Muscle of arm (tissue), 12 donors: ENCODE measurements around the gene MPP2. TPM values are rescaled to one million over a fixed set of nuclear protein-coding genes. Genes with fewer than 3 reads are reported as not detected.

Experiments used
- DNase-seq: peaks from one replicate; pipeline ENCODE4 v3.0.0-alpha.2; 2013
- polyA plus RNA-seq, 12 donors: library from polyadenylated mRNA; unstranded; fragments of 120-200 nt; gene quantifications; one replicate each; pipeline ENCODE4 v1.2.1, GENCODE V29; 2013; ENCODE audit not compliant: insufficient read length in 12 of 12

MPP2 gene
- polyA plus RNA-seq, 12 donors = 1.8 to 5.1 (median 3.3) TPM; not detected in 1

DNA sequence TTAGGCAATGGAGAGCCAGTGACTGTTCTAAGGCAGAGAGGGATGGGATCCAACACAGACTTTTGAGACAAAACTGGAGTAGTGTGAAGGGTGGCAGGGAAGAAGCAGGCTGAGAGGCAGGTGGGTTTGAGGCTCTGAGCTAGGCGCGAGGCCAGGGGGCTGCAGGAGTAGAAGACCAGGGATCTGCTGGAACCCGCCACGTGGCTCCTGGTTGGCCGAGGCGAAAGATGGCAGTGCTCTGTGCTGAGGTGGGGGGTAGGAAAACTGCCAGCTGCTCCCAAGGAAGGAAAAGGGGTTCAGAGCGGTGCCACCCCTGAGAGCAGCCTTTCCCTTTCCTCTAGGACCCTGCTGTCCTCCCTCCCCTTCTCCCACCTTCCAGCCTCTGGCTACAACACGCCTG lies 54.8 kb downstream of the MPP2 start:
- no peak for DNase-seq

DNA sequence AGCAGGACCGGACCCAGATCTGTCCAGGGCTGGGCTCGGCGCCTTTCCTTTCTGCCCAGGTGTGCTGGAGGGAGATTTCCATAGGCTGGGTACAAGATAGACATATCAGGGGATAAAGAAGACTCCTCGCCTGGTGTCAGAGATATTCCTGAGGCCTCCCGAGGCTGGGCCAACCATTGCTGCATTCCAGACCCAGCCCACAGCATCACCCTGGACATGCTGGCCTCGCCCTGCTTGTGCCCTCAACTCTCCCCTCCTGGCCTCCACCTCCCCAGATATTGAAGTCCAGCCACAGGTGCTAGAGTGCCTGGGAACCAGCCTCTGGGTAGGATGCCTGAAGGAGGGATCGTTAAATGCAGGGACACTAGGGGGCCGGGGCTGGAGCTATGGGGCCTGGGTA lies 58.2 kb downstream of the MPP2 start:
- DNase-seq = no peak

DNA sequence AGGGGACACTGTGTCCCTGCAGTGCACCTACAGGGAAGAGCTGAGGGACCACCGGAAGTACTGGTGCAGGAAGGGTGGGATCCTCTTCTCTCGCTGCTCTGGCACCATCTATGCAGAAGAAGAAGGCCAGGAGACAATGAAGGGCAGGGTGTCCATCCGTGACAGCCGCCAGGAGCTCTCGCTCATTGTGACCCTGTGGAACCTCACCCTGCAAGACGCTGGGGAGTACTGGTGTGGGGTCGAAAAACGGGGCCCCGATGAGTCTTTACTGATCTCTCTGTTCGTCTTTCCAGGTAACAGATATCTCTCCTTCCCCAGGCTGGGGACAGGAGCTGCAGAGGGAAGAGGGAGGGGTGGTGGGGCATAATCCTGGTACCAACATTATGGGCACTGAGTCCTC lies 58.7 kb downstream of the MPP2 start:
- no peak for DNase-seq

DNA sequence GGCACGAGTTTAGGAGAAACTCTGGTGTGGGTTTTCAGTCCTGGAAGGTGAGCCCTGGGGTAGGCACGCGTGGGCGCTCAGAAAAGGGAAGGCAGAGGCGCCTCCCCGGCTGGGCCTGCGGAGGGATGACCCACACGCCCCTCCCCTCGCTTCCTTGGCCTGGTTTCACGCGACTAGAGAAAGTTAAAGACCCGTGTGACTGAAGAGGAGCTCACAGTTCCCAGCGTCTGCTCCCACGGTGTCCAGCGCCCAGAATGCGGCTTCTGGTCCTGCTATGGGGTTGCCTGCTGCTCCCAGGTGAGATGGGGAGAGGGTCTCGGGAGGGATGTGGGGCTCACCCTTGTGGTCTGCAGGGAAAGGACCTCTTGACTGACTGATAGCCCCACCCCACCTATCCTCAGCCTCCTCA lies 60.4 kb downstream of the MPP2 start, which contains the start of gene CD300LG:
CD300LG (plus strand) TSS at position 214 of the 409 bp plus-strand sequence; CDS start at position 255, 41 bp downstream.
- DNase-seq = no peak

DNA sequence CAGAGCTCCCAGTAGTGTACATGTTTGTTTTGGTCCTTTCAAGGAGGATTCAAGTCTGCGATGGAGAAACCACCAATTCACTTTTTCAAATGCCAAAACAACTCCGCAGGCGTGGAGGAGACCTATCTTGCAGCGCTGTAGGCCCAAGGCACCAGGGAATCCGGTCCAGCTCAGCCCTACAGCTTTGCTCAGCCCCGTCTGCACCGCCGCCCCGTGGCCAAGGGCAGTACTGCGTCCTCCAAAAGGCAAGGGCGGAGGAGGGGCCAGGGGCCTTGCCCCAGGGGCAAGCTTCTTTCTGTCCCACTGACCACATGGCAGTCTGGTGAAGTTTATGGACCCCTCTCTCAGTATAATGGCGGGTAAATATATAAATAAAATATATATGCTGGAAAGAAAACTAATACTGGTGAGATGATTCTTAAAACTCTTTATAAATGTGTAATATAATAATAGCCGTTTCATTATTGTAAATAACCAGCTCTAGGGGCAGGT lies 61.1 kb downstream of the MPP2 start:
- DNase-seq = peak; percentile 71

DNA sequence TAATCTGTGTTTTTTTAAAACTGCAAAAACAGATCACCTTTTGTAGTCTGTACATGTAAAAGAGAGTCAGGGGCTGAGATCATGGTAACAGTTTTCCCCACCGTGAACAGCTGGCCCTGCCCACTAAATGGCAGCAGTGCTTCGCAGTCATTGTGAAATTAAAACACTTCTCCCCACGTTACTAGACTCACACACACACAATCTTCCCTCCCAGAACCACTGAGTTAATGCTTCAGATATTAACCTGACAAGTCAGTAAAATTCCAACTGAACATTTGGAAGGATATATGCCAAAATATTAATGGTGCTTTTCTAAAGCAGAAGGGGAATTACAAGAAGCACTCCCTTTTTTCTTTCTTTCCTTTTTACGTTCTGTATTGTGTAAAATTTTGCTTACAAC lies 61.6 kb downstream of the MPP2 start:
- DNase-seq = no peak

DNA sequence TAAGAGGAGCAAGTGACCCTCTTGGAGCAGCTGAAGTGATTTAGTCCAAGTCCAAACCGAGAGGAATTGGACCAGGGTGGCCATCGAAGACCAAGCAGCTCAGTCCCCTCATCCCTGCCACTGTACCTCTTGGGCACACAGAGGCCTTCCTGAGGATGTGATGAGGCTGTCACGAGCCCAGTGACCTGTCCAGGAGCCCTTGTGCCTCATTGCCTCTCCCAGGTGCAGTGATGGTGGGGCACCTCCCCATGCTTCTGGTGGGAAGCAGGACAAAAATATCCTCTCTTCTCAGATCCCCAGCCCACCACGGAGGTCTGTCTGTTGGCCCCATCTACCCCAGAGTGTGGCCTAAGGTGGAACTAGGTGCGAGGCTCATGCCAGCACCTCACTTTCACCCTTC lies 63.1 kb downstream of the MPP2 start:
- no peak for DNase-seq

DNA sequence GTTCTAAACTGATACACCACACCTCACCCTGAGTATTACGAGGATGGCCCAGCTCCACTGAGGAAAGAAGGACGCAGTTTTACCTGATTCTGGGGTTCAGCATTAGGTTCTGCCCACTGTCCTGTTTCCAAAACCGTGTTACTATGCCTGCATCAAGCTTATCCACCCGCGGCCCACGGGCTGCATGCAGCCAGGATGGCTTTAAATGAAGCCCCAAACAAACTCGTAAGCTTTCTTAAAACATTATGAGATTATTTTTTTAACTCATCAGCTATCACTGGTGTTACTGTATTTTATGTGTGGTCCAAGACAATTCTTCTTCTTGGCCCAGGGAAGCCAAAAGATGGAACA lies 64.4 kb downstream of the MPP2 start:
- DNase-seq = no peak

DNA sequence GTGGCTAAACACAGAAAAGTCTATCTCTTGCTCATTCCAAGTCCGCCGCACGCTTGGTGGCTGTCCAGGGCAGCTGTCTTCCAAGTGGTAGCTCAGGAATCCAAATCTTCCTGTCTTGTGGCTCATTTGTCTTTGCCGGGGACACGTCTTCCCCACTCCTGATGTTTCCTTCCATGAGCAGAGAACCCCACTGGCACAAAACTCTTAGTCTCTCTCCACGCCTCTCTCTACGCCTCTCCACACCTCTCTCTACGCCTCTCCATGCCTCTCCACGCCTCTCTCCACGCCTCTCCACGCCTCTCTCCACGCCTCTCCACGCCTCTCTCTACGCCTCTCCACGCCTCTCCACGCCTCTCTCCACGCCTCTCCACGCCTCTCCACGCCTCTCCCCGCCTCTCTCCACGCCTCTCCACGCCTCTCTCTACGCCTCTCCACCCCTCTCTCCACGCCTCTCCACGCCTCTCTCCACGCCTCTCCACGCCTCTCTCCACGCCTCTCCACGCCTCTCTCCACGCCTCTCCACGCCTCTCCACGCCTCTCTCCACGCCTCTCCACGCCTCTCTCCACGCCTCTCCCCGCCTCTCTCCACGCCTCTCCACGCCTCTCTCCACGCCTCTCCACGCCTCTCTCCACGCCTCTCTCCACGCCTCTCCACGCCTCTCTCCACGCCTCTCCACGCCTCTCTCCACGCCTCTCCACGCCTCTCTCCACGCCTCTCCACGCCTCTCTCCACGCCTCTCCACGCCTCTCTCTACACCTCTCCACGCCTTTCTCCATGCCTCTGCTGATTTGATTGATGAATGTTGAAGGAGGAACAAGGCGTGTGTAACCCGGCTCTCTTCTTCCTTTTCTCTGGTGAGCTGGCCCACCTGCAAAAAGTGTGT lies 65.0 kb downstream of the MPP2 start:
- DNase-seq = peak; percentile 61

DNA sequence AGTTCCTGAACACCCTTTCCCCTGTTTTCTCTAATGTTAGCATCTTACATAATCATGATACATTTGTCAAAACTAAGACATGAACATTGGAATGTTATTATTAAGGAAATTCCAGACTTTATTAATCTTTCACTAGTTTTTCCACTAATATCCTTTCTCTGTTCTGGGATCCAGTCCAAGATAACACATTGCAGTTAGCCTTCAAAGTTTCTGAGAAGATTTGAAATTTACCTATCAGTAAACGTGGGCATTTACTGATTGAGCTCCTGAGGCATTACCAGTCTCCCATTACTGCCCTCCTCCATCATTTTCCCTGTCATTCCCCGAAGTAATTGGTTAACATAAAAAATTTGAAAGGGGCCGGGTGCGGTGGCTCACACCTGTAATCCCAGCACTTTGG lies 66.1 kb downstream of the MPP2 start:
- DNase-seq = no peak

DNA sequence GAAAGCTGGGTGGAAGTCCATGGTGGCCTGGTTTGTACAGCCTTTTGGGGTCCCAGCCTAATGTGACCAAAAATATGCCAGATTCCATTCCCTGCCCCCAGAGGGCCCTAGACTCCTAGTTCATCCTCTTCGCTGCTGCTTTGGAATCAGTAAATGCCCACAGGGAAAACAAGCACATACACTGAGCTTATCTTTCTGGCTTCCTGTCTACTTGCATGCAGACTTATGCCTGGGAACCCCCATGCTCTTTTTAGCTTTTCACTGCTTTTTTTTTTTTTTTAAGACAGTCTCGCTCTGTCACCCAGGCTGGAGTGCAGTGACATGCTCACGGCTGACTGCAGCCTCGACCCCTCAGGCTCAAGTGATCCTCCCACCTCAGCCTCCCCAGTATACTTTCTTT lies 66.5 kb downstream of the MPP2 start:
- DNase-seq = no peak

DNA sequence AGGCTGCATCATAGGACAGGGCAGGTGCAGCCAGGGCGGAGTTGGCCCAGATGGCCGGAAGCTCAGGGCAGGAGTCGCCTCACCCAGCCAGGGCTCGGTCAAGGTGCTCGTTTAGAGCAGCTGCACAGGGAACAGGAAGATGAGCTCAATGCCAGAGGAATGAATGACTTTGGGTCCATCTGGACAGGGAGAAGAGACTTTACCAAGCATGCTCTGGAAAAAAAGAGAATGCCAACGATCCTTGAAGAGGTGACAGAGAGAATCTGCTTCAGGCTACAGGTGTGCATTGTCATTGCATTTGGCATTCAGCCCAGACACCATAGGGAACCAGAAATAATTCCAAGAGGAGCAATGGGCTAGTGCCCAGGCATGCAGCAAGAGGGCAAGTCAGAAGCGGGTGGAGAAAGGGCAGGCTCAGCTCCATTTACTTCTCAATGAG lies 67.6 kb downstream of the MPP2 start:
- DNase-seq = no peak

DNA sequence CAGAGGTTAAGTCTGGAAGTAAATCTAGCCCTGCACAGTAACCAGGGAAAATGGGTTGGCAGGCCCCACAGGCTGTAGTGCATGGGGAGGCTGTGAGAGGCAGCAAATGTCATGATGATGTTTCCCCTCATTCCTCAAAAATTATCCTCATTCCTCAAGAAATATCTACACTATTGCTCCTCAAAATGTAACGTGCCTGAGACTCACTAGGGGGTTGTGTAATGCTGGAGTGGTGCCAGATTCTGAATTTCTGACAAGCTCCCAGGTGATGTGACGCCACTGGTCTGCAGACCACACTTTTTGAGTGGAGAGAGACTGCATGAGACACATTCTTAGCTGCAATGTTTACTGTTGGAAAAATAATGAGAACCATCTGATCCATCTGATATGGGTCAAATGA lies 73.2 kb downstream of the MPP2 start:
- DNase-seq = no peak

DNA sequence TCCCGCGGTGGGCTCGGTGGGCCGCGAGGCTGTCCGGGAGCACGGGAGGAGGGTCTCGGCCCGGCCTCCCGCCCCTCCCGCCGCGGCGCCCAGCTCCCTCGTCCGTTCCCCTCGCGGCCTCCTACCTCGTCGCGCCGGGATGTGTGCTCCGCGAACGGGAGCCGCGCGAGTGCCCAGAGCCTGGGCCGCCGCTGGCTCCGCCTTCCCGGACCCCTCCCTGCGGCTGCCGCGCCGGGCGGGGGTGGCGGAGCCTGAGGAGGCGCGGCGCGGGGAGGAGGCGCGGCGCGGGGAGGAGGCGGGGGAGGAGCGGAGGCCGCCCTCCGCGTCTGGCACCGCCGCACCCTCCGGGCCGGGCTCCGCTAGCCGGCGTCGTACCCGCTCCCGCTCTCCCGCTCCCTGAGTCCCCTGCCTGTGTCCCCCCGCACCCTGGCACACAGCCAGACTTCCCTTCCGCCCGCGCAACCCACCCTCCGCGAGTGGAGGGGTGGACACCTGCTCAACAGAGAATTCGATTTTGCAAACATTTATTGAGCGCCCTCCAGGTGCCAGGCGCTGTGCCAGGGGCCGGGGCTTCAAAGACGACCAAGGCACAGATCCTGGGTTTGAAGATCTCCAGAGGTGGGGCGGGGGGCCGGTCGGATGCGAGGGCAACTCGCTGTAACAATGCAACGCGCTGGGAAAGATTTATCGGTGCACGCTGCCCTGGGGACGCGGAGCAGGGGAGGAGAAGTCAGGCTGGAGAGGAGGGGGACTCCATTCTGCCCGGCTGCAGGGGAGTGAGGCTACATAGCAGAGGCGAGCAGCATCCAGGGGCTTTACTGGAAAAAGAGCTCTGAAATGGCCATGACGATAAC lies 74.1 kb downstream of the MPP2 start, which contains the start of gene MPP3:
MPP3 (minus strand) TSS at position 171 of the 854 bp plus-strand sequence. CDS start 1,240 bp downstream, outside the sequence.
- DNase-seq = peak; percentile 42

DNA sequence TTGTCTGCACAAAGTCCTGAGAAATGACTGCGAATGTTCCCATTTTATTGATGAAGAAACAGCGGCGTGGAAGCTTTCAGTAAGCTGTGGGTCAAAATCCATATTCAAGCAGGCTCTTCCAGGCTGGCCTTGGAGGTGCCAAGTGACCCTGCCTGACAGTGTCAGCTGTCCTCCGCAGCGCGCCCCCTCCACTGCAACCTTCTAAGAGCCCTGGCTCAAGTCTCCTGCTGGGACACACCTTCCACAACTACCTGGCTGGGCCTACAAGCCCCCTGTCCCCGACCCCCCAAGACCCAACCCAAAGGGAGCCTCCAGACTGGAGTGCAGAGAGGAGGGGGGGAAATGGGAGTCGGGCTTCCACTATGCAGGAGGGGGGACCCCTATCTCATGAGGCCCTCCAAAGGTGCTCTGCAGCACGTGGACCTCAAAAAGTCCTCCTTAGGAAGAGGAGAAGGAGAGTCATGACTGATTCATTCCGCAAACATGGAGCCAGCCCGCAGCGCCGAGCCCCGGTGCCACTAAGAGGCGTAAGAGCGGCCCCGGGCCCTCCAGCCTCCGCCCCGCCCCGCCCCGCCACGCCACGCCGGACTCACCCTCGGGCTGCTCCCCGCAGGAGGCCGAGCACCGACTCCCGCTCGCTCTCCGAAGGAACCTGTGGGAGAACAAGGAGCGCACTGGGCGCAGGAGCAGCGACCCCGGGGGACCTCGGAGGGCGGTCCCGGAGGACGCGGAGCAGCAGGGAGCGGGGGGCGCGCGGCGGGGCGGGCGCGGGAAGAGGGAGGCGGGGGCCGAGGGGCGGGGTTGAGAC lies 75.0 kb downstream of the MPP2 start:
- DNase-seq = no peak

DNA sequence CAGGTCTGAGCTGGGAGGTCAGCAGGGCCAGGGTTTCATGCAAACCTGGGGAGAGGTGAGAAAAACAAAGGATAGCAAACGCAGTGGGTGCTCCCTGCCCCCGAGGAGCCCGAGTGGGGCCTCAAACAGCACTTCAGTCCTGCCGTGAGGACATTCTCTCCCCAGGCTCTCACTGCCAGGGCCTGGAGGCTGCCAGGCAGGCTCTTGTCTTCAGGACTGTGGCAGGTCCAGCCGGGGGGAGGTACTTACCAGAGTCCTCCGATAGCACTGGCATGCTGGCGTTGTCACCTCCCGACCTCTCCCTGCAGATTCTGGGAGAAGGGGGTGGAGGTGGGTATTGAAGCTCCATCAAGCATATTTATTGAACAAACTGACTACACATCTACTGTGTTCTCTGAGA lies 75.7 kb downstream of the MPP2 start:
- DNase-seq = no peak

DNA sequence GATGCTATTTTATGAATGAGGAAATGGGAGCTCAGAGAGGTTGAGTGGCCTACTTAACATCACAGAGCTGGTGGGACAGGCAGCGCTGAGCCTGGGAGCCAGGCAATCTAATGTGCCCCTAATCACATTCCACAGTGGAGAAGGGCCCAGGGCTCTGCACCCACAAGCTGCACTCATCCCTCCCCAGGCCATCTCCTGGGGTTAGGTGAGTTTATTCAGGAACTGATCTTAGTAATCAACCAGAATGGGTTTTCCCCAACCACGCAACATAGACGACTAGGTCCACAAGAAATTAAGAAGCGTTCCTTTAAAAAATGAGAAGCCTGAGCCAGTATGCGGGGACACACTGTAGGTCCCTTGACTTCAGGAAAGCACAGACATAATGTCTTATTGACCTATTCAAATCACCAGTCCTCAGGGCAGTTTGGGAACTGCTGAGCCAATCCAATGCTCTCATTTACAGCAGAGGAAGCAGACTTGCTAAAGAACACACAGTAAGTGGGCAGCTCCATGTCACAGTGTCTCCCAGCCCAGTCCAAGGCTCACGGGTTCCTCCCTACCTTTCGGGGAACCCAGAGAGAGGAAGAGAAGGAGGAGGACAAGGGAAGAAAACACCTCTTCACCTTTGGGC lies 76.7 kb downstream of the MPP2 start:
- DNase-seq = no peak

DNA sequence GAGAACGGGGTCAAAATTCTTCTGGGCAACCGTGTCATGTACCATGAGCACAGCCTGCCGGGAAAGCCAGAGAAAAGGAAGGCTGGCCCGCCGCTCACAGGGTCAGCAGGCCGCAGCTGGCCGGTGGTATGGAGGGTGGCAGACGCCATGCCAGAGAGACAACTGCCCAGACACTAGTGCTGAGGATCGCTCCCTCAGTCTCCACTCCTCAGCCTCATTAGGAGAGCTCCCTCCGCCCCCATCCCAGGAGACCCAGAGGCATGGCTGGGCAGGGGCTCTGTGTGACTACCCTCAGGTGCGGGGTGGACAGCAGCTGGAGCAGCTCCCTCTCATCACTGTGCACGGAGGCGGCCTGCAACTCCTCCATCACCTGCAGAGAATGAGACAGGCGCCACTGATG lies 77.6 kb downstream of the MPP2 start:
- DNase-seq = no peak

DNA sequence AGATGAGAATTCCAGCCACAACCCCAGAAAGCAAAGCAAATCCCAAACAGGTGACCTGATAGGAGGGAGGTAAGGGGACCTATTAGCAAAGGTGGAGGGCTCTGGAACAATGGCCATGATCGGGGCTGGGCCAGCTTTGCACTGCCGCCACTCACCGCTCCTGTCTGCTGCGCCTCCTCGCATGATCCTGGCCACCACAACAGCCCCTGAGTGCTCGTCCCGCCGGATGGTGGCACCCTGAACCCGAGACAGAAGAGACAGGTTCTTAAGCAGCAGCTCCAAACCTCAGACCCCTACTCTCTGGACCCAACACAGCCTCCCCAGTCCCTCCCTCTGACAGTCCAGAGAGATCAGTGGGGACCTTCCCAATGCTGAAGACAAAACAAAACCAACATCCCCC lies 79.7 kb downstream of the MPP2 start:
- DNase-seq = no peak

DNA sequence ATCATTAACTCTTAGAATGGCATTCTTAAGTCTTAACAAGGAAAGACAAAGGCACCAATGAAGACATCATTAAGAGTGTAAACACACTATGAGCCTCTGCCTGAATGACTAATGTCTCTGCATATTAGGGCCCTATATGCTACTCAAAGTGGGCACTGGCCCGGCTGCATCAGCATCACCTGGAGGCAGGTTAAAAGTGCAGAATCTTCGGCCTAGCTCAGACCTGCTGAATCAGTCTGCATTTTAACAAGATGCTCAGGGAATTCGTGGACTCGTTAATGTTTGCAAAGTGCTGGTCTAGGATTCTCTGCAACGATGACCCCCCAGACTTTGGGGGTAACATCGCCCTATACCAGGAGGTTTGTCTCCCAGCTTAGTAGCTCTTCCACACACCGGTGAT lies 81.1 kb downstream of the MPP2 start:
- no peak for DNase-seq

DNA sequence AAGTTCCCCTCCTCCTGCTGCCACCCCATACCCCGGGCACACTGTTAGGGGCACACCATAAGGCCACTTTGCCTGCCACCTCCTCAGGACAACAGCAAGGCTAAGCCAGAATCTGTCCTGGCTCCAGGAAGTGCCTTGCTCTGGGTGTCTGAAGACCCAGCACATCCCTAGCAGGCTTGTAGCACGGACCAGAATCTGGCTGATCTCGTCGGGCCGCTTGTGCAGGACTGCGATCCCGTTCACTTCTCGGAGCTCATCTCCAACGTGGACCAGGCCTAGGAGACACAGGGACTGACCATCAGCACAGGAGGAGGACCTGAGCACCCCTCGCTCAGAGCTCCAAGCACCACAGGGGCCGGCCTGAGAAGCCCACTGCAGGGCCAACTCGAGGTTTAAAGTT lies 81.8 kb downstream of the MPP2 start:
- no peak for DNase-seq
